NOMO-1 (cell line): ENCODE results near the gene CCDC51.
A peak's percentile ranks its signal among the peaks of the same experiment; 100 is the strongest.
"Not testable (repeated sequence)": the region's sequence is repeated elsewhere in the genome, so short reads cannot be mapped to it uniquely, and the experiment has no call there.

Source experiments
- DNase-seq, 2 experiments: peaks; one replicate each; lab custom pipeline; 2025; ENCODE audit not compliant: unreplicated experiment in 2 of 2; lab: John Stamatoyannopoulos, UW

Gene CCDC51

DNA sequence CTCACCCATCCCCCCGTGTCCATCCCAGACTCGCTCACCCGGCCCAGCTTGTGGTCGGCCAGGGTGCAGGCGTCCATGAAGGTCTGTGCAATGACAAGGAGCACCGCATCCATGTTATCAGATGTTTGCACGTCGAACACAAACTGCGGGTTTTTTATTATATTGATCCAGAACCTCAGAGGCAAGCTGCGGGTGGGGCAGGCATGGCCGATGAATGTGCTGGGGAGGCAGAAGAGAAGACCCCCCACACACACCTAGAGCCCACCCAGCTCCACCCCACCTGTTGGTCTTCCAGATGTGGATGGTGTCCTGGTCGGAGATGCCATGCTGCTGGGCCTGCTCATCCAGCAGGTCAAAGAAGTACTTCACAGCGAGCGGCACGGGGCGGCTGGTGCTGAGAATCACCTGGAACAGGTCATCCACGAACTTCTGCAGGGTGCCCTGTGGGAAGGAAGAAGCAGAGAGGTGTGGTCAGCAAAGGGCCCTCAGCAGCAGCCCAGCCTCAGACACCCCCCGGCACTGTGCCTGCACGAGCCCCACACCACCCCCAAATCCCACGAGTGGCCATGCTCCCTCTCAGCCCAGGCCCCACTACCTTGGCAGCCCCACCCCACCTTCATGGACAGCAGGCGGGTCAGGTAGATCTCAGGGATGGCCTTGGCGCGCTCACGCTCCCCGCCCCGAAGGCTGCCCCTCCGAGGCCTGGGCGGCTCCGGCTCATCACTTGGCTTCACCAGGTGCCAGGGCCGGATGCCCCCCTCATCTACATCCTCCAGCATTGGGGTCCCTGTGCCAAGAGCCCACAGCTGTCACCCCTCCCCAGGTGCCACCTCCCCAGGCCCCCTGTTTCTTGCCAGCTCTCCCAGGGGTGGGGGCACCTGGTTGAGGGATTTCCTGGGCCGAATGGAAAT is 30.4 kb downstream of the CCDC51 start:
- no peak for DNase-seq

DNA sequence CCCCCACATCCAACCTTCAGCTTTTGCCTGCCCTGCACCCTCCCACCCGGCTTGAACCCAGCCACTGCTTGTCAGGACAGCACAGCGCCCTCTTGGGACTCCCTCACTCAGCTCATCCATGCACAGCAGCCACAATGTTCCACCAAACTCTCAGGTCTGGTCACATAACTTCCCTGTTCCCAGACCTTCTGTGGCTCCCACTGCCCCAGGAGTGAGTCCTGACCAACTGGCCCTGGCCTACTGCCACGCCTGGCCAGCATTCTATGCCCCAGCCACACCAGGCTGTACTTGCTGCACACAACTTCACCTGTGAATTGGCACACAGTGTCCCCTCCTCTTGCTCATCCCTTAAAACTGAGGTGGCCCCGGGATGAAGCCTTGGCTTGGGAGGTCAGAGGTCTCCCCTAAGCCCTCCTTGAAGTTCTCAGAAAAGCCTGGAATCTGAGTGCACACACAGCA is 31.1 kb downstream of the CCDC51 start:
- DNase-seq: no peak

DNA sequence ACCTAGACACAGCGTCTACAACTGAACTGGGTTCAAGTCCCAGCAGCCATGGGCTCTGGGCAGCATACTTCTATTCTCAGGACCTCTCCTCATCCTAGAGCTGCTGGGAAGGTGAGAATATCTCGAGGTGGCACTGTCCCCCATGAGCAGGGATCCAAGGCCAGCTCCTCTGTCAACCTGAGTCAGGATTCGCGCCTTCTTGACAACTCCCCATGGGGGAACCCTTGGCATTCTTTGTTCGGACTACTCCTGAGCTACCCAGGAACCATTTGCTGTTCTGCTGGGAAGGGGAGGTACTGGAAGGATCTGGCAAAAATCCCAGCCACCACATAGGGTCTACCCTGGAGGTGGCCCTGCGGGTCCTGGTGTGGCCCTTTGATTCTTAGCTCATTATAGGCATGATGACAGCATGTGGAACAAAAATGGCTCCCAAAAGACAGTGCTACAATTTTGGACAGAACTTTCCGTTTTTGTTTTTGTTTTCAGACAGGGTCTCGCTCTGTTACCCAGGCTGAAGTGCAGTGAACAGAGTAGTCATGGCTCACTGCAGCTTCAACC is 32.3 kb downstream of the CCDC51 start:
- DNase-seq: no peak

DNA sequence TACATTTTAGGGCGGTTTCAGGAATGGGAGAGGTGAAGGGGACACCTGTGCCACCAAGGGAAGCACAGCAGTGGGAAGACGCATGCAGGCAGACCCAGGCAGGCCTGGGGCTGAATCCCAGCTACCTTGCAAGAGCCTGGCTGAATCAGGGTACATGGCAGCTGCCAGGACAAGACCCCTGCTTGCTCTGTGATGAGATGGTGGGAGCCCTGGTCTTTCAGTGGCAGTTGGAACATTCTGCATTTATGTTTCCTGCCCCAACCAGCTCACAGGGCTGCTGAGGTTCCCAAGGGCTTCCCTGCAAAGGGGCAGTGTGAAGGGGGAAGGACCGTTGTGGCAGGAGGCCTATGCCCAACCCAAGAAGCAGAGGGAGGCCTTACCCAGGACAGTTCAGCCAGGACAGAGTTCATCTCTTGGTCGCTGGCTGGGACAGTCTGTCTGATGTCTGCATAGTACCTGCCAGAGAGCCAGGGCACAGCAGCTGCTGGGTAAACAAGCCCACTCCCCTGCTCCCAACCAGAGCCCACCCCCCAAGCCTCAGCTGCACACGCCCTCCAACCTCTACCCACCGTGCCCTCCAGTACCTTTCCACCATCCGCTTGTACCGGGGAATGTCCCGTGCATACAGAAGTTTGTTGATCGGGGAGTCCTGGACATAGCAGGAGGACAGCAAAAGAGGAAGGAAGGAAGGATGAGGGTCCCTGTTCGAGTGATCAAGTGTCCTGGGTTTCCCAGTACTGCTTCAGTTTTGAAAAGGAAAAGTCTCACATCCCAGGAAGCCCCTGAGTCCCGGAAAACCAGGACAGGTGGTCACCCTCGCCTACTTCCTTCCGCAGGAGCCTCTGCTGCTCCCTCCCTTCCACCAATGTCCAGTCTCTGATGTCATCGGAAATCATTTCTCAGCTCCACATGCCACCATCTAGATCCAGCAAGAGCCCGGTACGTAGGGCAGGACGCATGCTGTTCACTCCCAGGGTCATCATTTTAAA is 33.2 kb downstream of the CCDC51 start:
- no peak for DNase-seq

DNA sequence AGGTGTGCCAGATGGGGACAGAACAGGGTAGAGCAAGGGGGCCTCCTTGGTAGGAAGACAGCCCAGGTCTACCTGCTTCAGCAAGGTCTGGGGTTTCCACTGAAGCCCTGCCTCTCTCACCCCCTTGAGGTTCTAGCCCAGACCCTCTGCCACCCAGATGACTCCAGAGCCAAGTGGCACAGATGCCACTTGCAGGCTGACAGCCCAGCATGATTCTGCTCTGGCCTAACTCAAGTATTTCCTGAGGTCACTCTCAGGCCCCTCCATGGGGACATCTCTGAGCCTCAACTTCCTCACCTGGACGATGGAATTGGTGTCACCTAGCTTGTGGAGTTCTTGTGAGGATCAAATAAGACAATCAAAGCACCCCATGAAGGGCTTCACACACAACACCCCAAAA is 33.9 kb downstream of the CCDC51 start:
- DNase-seq: no peak

DNA sequence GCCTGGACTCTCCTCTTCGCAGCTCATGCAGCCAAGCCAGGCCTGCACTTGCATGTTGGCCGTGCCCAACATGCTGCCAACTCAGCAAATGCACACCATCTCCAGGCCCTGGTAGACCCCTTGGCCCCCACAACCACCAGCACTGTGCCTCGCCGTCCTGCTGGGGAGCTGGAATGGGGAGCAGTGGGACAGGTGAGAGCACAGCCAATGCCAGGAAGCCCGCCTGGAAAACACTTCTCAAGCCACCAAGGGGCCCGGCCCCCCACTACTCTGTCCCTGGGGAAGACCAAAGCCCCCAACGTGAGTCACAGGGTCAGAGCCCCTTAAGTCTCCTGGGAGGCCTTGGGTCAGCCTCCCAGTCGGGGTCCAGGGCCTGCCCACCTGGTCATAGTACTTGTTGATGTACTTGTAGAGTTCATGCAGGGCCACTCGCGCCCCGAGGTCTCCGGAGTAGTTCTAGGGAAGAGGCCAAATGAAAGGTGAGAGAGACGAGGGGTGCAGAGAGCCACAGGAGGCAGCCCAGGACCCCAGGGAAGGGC is 34.5 kb downstream of the CCDC51 start:
- no peak for DNase-seq

GRCh38 chr3:48404440-48405342 is 35.2 kb downstream of the CCDC51 start:
- no peak for DNase-seq

GRCh38 chr3:48403533-48404439 is 36.1 kb downstream of the CCDC51 start:
- no peak for DNase-seq

DNA sequence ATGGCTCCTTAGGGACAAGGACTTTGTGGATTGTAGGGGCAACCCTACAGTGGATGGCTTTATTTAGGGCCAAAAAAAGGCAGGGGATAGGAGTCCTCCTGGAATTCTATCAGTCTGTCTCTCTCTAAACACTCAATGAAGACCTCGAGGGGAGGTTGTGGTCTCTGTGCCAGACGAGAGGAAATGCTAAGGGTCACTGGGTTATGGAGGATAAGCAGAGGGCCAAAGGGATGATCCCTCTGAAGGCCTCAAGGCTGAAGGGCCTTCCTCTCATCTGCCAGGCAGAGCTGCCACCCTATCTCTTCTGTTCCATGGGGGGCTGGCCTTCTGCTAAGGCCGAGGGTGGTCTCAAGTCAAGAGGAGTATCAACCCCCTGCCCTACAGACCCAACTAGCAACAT is 37.0 kb downstream of the CCDC51 start:
- no peak for DNase-seq

GRCh38 chr3:48402281-48402732 is 37.6 kb downstream of the CCDC51 start:
- DNase-seq: no peak

DNA sequence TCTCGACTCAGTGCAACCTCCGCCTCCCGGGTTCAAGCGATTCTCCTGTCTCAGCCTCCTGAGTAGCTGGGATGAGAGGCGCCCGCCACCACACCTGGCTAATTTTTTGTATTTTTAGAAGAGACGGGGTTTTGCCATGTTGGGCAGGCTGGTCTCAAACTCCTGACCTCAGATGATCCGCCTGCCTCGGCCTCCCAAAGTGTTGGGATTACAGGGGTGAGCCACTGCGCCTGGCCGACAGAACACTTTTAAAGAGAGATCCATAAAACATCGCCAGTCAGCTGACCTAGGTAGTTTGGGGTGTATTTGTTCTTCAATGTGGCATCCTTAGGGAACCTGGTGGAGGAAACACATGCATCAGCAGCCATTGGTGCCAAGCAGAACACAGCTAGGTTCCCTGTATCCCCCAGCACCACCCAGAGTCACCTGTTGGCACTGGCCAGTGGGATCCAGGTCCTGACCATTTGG is 38.5 kb downstream of the CCDC51 start:
- not testable (repeated sequence) for DNase-seq

GRCh38 chr3:48400824-48401433 is 39.0 kb downstream of the CCDC51 start:
- DNase-seq: peak; percentile 18 to 50

DNA sequence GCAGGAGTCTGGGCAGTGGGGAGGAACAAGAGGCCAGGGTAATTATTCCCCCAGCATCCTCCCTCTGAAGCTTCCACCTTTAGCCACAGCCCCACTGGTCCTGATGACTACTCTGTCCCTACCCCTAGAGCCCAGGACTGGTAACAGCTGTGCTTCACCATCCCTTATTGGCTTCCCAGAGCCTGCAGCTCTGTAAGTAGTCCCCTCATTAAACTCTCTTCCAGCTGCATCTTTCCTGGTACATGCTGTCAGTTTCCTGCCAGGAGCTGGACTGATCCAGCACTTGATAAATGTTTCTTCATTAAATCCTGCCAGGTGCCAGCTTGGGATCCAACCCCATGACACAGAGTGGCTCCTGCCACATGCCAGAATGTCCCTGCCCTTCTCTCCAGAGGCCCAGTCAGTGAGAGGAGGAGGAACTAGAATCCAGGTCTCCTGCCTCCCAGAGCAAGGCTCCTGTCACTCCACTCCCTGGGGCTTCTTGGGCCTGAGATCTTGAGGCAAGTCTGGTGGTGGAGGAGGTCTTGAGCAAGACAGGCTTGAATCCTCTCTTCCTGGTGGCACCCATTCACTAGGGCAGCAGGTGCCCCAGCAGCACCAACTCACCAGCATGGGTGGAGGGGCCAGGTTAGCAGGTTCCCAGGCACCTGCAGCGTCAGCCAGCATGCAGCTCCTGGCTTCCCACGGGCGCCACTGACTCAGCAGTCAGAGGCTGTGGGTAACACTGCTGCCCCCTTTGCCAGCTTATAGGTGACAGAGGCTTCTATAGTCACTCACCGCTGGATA is 40.3 kb downstream of the CCDC51 start:
- DNase-seq: no peak

GRCh38 chr3:48398701-48399386 is 41.1 kb downstream of the CCDC51 start:
- DNase-seq: no peak

GRCh38 chr3:48397767-48398681 is 41.9 kb downstream of the CCDC51 start:
- no peak for DNase-seq

DNA sequence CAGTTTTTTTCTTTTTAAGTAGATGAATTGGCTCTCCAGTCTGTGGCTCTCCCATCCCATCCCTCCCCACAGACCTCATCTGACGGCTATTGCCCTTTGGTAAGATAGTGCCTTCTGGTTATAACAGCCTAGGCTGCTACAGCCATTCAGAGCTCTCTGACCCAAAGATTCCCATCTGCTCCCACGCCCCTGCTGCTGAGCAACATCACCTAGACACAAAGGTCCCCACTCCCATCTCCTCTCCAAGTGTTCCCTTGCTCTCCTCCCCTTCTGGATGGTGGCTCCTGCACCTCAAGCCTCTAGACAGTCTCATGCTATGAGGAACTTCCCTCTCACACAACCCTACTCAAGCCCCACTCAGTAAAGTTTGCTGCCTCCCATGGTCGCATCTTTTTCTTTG is 44.2 kb downstream of the CCDC51 start:
- no peak for DNase-seq
